ENCODE measurements around the gene PDS5B. TPM values are rescaled to one million over a fixed set of nuclear protein-coding genes. Genes with fewer than 3 reads are reported as not detected.

PDS5B gene
- total RNA-seq, 2 donors from 2014 or later = 19.2 to 20.8 TPM

DNA sequence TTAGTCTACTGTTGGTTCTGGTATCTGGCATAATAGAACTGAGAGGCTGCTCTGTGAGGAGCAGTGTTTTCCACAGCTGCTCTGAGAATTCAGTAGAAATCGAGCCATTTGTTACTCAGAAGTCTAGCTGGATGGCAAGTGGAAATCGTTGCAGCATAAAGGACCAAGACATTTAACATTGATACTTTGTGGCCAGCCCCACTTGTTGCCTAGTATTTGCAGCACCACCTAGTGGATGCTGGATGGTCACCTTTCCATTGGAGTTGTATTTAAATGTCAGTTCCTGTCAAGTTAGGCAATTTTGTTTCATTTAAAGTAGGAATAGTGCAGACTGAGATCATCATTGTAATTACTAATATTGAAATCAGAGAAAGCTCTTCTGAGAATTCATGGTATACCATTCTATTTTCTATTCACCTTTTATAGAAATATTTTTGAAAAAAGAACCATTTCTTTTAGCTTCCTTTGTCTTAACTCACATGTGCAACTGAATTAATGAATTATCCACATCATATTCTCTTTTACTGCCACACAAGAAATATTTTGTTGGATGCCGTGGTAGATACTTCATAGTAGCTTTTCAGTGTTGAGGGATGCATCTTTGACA, 64.6 kb downstream of the PDS5B start:
- 14 to 17% methylated on average over 3 of the region's 3 CpGs for WGBS, 2 donors

DNA sequence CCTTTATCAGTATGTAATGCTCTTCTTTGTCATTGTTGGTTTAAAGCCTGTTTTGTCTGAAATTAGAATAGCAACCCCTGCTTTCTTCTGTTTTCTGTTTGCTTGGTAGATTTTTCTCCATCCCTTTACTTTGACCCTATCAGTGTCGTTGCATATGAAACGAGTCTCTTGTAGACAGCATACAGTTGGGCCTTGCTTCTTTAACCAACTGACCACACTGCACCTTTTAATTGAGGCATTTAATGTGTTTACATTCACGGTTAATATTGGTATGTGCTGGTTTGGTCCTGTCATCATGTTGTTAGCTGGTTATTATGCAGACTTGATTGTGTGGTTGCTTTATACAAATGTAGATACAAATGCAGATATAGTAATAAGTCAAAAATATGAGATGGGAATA, 71.1 kb downstream of the PDS5B start:
- ATAC-seq = no peak
- no peak for DNase-seq
- Histone ChIP-seq H3K27me3 (no peaks in the 10 kb centered on the region), H3K4me3 (no peak overlapping the region), H3K27ac (no peak overlapping the region), H3K4me1 (no peaks in the 10 kb centered on the region), H3K9me3 (peaks cover 0 to 4% (median 4%) of the 10 kb centered on the region in 3 donors), H3K36me3 (replicated peaks in 1 of 2; ENCODE audit: insufficient read depth in 1 of 2, low read depth in 2 of 2) (no peaks in the 10 kb centered on the region)
- intact Hi-C loops (cut with DNase I) = no loop called here
- no peak for TF ChIP-seq POLR2A (IDR thresholded peaks at IDR 0.05)
- TF ChIP-seq, protein P1, sequence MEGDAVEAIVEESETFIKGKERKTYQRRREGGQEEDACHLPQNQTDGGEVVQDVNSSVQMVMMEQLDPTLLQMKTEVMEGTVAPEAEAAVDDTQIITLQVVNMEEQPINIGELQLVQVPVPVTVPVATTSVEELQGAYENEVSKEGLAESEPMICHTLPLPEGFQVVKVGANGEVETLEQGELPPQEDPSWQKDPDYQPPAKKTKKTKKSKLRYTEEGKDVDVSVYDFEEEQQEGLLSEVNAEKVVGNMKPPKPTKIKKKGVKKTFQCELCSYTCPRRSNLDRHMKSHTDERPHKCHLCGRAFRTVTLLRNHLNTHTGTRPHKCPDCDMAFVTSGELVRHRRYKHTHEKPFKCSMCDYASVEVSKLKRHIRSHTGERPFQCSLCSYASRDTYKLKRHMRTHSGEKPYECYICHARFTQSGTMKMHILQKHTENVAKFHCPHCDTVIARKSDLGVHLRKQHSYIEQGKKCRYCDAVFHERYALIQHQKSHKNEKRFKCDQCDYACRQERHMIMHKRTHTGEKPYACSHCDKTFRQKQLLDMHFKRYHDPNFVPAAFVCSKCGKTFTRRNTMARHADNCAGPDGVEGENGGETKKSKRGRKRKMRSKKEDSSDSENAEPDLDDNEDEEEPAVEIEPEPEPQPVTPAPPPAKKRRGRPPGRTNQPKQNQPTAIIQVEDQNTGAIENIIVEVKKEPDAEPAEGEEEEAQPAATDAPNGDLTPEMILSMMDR (IDR thresholded peaks at IDR 0.05) = no peak
- WGBS, 2 donors = 93 to 96% methylated on average over 3 of the region's 3 CpGs

More for the DNA sequence above, 64.6 kb downstream of the PDS5B start:
- Histone ChIP-seq H3K9me3 (no peaks in the 10 kb centered on the region), H3K4me1 (no peaks in the 10 kb centered on the region), H3K27ac (no peak overlapping the region), H3K36me3 (replicated peaks in 1 of 2; ENCODE audit: insufficient read depth in 1 of 2, low read depth in 2 of 2) (no peaks in the 10 kb centered on the region), H3K4me3 (no peak overlapping the region), H3K27me3 (no peaks in the 10 kb centered on the region)
- peak; percentile 62 for ATAC-seq
- intact Hi-C loops (cut with DNase I) = no loop called here
- no peak for TF ChIP-seq POLR2A (IDR thresholded peaks at IDR 0.05)
- TF ChIP-seq, protein P1 (IDR thresholded peaks at IDR 0.05) = peak; percentile 54 to 70 (median 62)
- DNase-seq = peak; percentile 53 to 71 (median 60)

DNA sequence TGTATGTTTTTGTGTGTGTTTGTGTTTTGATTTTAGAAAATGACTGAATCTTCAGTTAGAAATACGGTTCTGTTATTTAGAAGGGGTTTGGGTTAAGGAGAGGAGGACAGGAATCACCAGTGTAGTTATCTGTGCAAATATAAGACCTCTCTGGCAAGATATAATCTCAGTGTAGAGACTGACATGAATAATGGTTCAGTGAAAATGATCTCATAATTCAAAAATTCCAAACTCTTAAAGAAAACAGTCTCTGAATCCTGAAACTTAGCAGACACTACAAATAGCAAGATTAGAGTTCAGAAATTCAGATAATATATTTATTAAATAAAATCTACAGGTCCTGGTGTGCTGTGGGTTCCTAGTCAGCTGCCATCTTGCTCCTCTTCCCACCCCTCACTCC, 73.5 kb downstream of the PDS5B start:
- DNase-seq (no peak), ATAC-seq (no peak)
- Histone ChIP-seq H3K27me3 (no peaks in the 10 kb centered on the region), H3K27ac (no peak overlapping the region), H3K36me3 (replicated peaks in 1 of 2; ENCODE audit: insufficient read depth in 1 of 2, low read depth in 2 of 2) (no peaks in the 10 kb centered on the region), H3K4me1 (no peaks in the 10 kb centered on the region), H3K9me3 (peaks cover 0 to 4% (median 4%) of the 10 kb centered on the region in 3 donors), H3K4me3 (no peak overlapping the region)
- intact Hi-C loops (cut with DNase I) = no loop called here
- TF ChIP-seq POLR2A (IDR thresholded peaks at IDR 0.05) = no peak
- TF ChIP-seq, protein P1 (IDR thresholded peaks at IDR 0.05) = no peak
- WGBS, 2 donors = 69 to 79% methylated on average over 1 of the region's 1 CpG

DNA sequence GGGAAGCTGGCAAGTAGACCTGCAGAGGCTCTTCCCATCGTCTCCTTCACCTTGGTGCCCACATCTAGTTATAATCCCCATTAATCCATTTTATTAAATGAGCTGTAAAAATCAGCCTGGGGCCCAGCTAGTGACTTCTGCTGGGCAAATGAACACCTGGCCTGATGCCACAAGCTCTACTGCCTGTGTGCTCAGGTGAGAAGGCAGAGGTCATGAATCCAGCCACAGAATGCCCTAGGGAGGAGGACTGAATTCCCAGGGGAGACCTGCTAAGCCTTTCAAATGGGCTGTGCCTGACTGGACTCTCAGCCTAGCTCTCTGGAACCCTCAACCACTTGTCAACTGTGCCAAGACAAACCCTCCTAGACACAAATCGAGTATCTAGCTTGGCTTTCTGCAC, 74.0 kb downstream of the PDS5B start:
- no peaks in the 10 kb centered on the region for H3K27me3 ChIP-seq
- ATAC-seq (no peak), DNase-seq (peak in 3 of 4 donors; percentile 20 to 51 (median 45))
- no peak for TF ChIP-seq POLR2A (IDR thresholded peaks at IDR 0.05)
- TF ChIP-seq, protein P1 (IDR thresholded peaks at IDR 0.05) = no peak
- H3K36me3 ChIP-seq (replicated peaks in 1 of 2; ENCODE audit: insufficient read depth in 1 of 2, low read depth in 2 of 2) = no peaks in the 10 kb centered on the region
- H3K27ac ChIP-seq = no peak overlapping the region
- no peaks in the 10 kb centered on the region for H3K4me1 ChIP-seq
- no peak overlapping the region for H3K4me3 ChIP-seq
- 65 to 84% methylated on average over 2 of the region's 2 CpGs for WGBS, 2 donors
- intact Hi-C loops (cut with DNase I) = no loop called here
- H3K9me3 ChIP-seq = peaks cover 0 to 4% (median 4%) of the 10 kb centered on the region in 3 donors

DNA sequence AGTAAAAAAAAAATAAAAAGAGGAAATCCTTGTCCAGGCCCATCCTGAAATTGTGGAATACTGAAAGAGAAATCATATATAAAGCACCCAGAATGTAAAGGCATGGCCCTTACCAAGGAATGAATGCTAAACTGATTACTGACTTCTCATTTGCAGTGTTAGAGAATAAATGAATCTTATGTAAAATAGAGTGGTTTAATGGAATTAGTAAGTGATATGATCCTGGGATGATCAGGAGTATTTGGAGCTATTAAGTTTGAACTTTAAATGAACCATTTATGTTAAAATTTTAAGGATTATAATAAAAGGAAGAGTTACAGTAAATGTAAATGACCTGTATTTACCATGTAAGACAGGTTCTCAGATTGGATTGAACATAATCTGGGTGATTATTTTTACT, 75.4 kb downstream of the PDS5B start:
- DNase-seq (no peak), ATAC-seq (no peak)
- Histone ChIP-seq H3K27ac (no peak overlapping the region), H3K9me3 (peaks cover 0 to 4% (median 4%) of the 10 kb centered on the region in 3 donors), H3K27me3 (no peaks in the 10 kb centered on the region), H3K4me1 (no peaks in the 10 kb centered on the region), H3K4me3 (no peak overlapping the region), H3K36me3 (replicated peaks in 1 of 2; ENCODE audit: insufficient read depth in 1 of 2, low read depth in 2 of 2) (no peaks in the 10 kb centered on the region)
- TF ChIP-seq, protein P1 (IDR thresholded peaks at IDR 0.05) = no peak
- TF ChIP-seq POLR2A (IDR thresholded peaks at IDR 0.05) = no peak
- intact Hi-C loops (cut with DNase I) = no loop called here
